Endodermal cell (in vitro differentiated cells): ENCODE data around the gene TMEM40. TPM values are rescaled to one million over a fixed set of nuclear protein-coding genes. Genes with fewer than 3 reads are reported as not detected.
"Not testable (repeated sequence)": the region's sequence is repeated elsewhere in the genome, so short reads cannot be mapped to it uniquely, and the experiment has no call there.

ENCODE experiments used
- DNase-seq: peaks from one replicate; pipeline ENCODE4 v3.0.0-alpha.2; 2017
- H3K27ac ChIP-seq: 2 replicates; pipeline ENCODE4 v1.5.1; 2013; ENCODE audit warnings: mild to moderate bottlenecking, low read depth, low read length, moderate library complexity
- H3K27me3 ChIP-seq: 2 replicates; pipeline ENCODE4 v1.6.1; 2013; ENCODE audit warnings: mild to moderate bottlenecking, low read length, moderate library complexity; ENCODE audit not compliant: insufficient read depth, control insufficient read depth, poor library complexity, severe bottlenecking
- H3K36me3 ChIP-seq: 2 replicates; pipeline ENCODE4 v1.7.0; 2013; ENCODE audit warnings: mild to moderate bottlenecking, low read length, moderate library complexity; ENCODE audit not compliant: control insufficient read depth, insufficient read depth
- H3K4me1 ChIP-seq: one replicate; pipeline ENCODE4 v1.7.0; 2013; ENCODE audit warnings: low read length; ENCODE audit not compliant: control insufficient read depth, insufficient read depth
- H3K4me3 ChIP-seq: 2 replicates; pipeline ENCODE4 v1.5.1; 2013; ENCODE audit warnings: mild to moderate bottlenecking, low read length, moderate library complexity
- H3K9ac ChIP-seq: 2 replicates; pipeline ENCODE4 v1.6.1; 2013; ENCODE audit warnings: mild to moderate bottlenecking, low read length, moderate library complexity; ENCODE audit not compliant: poor library complexity, severe bottlenecking; ENCODE audit errors: extremely low read depth
- H3K9me3 ChIP-seq: 2 replicates; pipeline ENCODE4 v1.6.1; 2013; ENCODE audit warnings: mild to moderate bottlenecking, low read length, moderate library complexity; ENCODE audit not compliant: control insufficient read depth
- H3K27ac Mint-ChIP-seq: 2 replicates; pipeline ENCODE4 v1.8.0; 2020; ENCODE audit warnings: mixed read lengths
- H3K27me3 Mint-ChIP-seq: 2 replicates; pipeline ENCODE4 v1.8.0; 2021; ENCODE audit warnings: mild to moderate bottlenecking, mixed read lengths; ENCODE audit not compliant: insufficient read depth
- H3K36me3 Mint-ChIP-seq: 2 replicates; pipeline ENCODE4 v1.8.0; 2020; ENCODE audit warnings: low read depth, mixed read lengths
- H3K4me1 Mint-ChIP-seq: 2 replicates; pipeline ENCODE4 v1.8.0; 2020; ENCODE audit warnings: mixed read lengths
- H3K4me3 Mint-ChIP-seq: 2 replicates; pipeline ENCODE4 v1.8.0; 2020; ENCODE audit warnings: mild to moderate bottlenecking, moderate library complexity, mixed read lengths
- H3K9me3 Mint-ChIP-seq: 2 replicates; pipeline ENCODE4 v1.8.0; 2020; ENCODE audit warnings: mild to moderate bottlenecking, mixed read lengths
- WGBS, 2 experiments: methylation state at CpG; one replicate each; pipeline versions ENCODE4 v1.1.5 to v1.1.7; 2013; ENCODE audit warnings: missing lambda C conversion rate in 2 of 2, mixed read lengths in 1 of 2; ENCODE audit not compliant: insufficient coverage in 1 of 2, insufficient read length in 1 of 2; 5-methylcytosine and 5-hydroxymethylcytosine counted together
- total RNA-seq, 2 donors: library from RNA; stranded (reverse); fragmentation: NEBNext Ultra II Directional in 1 of 2; extraction: Animal tissue kit (Norgen Biotek cat#: 25700) in 1 of 2; gene quantifications; 2 replicates in 1 of 2; 3 replicates in 1 of 2; pipeline ENCODE4 v1.2.1, GENCODE V29; 2021
- TF ChIP-seq, protein P1 (sequence below): fragments of 200-600 bp; sonication (generic); conservative IDR thresholded peaks from 2 replicates; pipeline ENCODE4 v1.5.0; 2021; ENCODE audit warnings: antibody characterized with exemption, mild to moderate bottlenecking

TMEM40 gene
- total RNA-seq, 2 donors from 2014 or later, result not detected

DNA sequence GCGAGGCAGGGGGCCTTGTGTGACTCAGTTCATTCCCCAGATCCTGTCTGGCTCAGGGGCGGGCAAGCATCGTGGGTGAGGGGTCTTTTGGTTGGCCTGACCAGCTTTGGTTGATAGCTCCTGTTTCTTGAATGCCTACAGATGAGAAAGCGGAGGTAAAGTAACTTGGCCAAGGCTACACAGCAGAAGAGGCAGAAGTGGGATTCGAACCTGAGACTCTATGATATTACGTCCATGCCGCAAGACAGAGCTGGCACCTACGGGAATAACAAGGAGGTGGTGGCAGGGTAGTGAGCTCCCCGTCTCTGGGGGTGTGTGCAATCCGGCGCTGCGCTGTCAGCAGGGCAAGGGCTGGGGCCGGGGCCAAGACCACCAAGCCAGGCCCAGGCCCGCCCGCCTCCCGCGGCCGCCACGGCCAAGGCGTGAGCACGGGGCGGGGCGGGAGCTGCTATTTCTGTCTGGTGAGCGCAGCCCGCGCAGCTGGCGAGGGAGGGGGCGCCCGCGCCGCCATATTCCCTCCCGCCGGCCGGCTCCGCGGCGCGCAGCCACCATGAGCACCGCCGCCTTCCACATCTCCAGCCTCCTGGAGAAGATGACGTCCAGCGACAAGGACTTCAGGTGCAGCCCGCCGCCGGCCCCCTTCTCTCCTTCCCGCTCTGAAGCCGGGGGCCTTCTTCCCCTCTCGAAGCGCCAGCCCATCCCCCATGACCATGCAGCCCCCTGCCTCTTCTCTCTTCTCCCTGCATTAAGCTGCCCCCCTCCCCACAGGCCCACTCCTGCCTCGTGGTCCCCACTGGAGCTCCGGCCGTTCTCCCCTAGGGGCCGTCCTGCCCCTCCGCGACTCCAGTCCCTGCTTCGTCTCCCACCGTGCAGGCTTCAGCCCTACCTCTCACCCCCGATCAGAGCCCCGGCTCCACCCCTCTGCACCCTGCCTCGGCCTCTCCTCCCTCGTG is 37.4 kb upstream of the TMEM40 start, which contains the start of gene CAND2:
CAND2 (plus strand) TSS at position 510 of the 953 bp plus-strand sequence; CDS start at position 551, 41 bp downstream.
- no peaks in the 10 kb centered on the region for H3K36me3 ChIP-seq
- Mint-ChIP-seq H3K4me1 (no peaks in the 10 kb centered on the region), H3K4me3 (peak within 1 kb of the TSS; percentile 78), H3K9me3 (no peaks in the 10 kb centered on the region), H3K27me3 (peaks cover 7% of the 10 kb centered on the region), H3K36me3 (no peaks in the 10 kb centered on the region), H3K27ac (peak within 1 kb of the TSS; percentile 26)
- no peak within 1 kb of the TSS for H3K27ac ChIP-seq
- peak within 1 kb of the TSS; percentile 47 for H3K9ac ChIP-seq
- H3K9me3 ChIP-seq, result no peaks in the 10 kb centered on the region
- H3K4me3 ChIP-seq, result peak within 1 kb of the TSS; percentile 81
- DNase-seq, result peak; percentile 80
- no peaks in the 10 kb centered on the region for H3K27me3 ChIP-seq
- 9 to 21% methylated on average over 21 to 61 of the region's 61 CpGs for WGBS, 2 experiments
- H3K4me1 ChIP-seq, result no peaks in the 10 kb centered on the region
- TF ChIP-seq, protein P1, sequence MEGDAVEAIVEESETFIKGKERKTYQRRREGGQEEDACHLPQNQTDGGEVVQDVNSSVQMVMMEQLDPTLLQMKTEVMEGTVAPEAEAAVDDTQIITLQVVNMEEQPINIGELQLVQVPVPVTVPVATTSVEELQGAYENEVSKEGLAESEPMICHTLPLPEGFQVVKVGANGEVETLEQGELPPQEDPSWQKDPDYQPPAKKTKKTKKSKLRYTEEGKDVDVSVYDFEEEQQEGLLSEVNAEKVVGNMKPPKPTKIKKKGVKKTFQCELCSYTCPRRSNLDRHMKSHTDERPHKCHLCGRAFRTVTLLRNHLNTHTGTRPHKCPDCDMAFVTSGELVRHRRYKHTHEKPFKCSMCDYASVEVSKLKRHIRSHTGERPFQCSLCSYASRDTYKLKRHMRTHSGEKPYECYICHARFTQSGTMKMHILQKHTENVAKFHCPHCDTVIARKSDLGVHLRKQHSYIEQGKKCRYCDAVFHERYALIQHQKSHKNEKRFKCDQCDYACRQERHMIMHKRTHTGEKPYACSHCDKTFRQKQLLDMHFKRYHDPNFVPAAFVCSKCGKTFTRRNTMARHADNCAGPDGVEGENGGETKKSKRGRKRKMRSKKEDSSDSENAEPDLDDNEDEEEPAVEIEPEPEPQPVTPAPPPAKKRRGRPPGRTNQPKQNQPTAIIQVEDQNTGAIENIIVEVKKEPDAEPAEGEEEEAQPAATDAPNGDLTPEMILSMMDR, result no peak

DNA sequence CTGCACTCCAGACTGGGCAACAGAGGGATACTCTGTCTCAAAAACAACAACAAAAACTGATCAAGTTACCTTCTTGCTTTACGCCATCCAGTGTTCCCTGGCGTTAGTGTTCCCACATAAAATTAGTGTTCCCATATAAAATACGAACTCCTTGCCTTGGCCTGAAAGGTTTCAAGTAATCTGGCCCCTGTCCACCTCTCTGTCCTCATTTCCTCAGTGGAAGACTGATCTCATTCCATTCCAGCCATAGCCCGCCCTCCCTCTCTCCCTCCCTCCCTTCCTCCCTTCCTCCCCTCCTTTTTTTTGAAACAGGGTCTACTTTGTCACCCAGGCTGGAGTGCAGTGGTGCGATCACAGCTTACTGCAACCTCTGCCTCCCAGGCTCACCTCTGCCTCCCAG is 34.6 kb upstream of the TMEM40 start:
- H3K27me3 Mint-ChIP-seq, result peaks cover 7% of the 10 kb centered on the region
- DNase-seq, result no peak
- TF ChIP-seq, protein P1, result no peak
- Histone ChIP-seq H3K9ac (no peak overlapping the region), H3K36me3 (no peaks in the 10 kb centered on the region), H3K9me3 (no peaks in the 10 kb centered on the region), H3K4me3 (no peak overlapping the region), H3K27me3 (no peaks in the 10 kb centered on the region), H3K27ac (no peak overlapping the region), H3K4me1 (no peaks in the 10 kb centered on the region)
- H3K4me3 Mint-ChIP-seq, result no peak overlapping the region
- no peaks in the 10 kb centered on the region for H3K9me3 Mint-ChIP-seq
- WGBS, 2 experiments, result 89% methylated on average over 4 to 5 of the region's 5 CpGs
- no peaks in the 10 kb centered on the region for H3K4me1 Mint-ChIP-seq
- no peak overlapping the region for H3K27ac Mint-ChIP-seq
- H3K36me3 Mint-ChIP-seq, result no peaks in the 10 kb centered on the region

- Mint-ChIP-seq H3K9me3 (no peaks in the 10 kb centered on the region), H3K36me3 (no peaks in the 10 kb centered on the region), H3K4me1 (no peaks in the 10 kb centered on the region), H3K27ac (no peak overlapping the region), H3K4me3 (no peak overlapping the region), H3K27me3 (peaks cover 12% of the 10 kb centered on the region)
- Histone ChIP-seq H3K4me1 (no peaks in the 10 kb centered on the region), H3K4me3 (no peak overlapping the region), H3K27ac (no peak overlapping the region), H3K36me3 (no peaks in the 10 kb centered on the region), H3K9ac (no peak overlapping the region), H3K9me3 (no peaks in the 10 kb centered on the region), H3K27me3 (no peaks in the 10 kb centered on the region)
- TF ChIP-seq, protein P1, result no peak
- no peak for DNase-seq
- 71 to 100% methylated on average over 1 of the region's 1 CpG for WGBS, 2 experiments
Measured at GRCh38 chr3:12791430-12791829, 32.4 kb upstream of the TMEM40 start.

DNA sequence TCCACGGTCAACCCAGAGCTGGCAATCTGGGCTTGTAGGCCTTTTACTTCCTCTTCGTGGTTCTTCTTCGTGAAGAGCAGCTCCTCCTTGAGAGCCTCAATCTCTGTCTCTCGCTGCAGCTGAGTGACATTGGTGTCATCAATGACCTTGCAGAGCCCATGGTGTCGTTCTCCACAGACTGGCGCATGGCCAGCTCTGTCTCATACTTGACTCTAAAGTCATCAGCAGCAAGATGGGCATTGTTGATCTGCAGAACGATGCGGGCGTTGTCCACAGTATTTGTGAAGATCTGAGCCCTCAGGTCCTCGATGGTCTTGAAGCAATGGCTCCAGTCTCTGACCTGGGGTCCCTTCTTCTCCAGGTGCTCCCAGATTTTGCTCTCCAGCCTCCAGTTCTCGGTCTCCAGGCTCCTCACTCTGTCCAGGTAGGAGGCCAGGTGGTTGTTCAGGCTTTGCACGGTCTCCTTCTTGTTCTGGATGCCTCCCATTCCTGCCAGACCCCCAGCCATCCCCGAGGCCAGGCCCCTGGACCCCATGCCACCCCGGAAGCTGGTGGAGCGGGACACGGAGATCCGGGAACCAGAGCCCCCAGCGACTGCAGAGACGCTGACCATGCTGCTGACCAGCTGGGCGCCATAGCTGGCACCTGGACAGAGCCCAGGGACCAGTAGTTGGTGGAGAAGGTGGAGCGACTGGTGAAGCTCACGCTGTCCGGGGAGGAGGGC is 29.1 kb upstream of the TMEM40 start:
- not testable (repeated sequence) for H3K27me3 ChIP-seq, H3K9me3 ChIP-seq, H3K9ac ChIP-seq, H3K4me3 Mint-ChIP-seq, H3K27me3 Mint-ChIP-seq, H3K9me3 Mint-ChIP-seq, H3K27ac ChIP-seq, H3K27ac Mint-ChIP-seq, H3K4me1 Mint-ChIP-seq, H3K36me3 Mint-ChIP-seq, DNase-seq, H3K4me1 ChIP-seq, H3K4me3 ChIP-seq, H3K36me3 ChIP-seq
- WGBS, 2 experiments, result 90 to 92% methylated on average over 19 to 23 of the region's 23 CpGs
